ENCODE data around the gene CFAP97.

DNA sequence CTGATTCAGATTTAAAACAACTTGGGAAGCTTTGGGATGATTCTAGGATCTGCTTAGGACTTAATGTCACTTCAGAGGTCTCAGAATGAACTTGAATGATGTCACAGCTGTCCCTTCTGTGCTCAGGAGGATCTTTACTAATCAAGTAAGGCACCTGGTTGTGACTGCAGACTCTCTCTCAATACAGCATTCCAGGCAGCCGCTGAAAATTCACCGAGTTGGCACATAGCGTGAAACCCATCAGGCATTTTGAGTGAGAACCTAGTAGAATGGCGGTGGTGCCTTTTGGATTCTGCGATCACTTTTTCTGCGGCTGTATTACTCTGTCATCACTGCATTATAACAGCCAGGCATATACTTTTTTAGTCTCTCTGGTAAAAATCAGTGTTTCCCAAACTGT lies 22.1 kb upstream of the CFAP97 start:
- TF ChIP-seq EZH2 (IDR thresholded peaks at IDR 0.05; ENCODE audit: insufficient read depth, poor library complexity, severe bottlenecking), result no peak
- TF ChIP-seq EZH2phosphoT487 (IDR thresholded peaks at IDR 0.05; ENCODE audit: insufficient read depth, low read depth), result no peak

Measured in GM23248 (cell line).